Mesenteric fat pad (tissue), 1 donor: Measurements from ENCODE around the gene PCDHGB1. TPM values are rescaled to one million over a fixed set of nuclear protein-coding genes. Genes with fewer than 3 reads are reported as not detected.
"Not testable (repeated sequence)": the region's sequence is repeated elsewhere in the genome, so short reads cannot be mapped to it uniquely, and the experiment has no call there.

Source experiments
- DNase-seq: peaks from one replicate; pipeline ENCODE4 v3.0.0-alpha.2; 2020; ENCODE audit warnings: low spot score
- total RNA-seq: library from RNA; stranded (reverse); fragmentation: NEBNext Ultra II Directional; extraction: Animal tissue kit (Norgen Biotek cat#: 25700); gene quantifications from one replicate; pipeline ENCODE4 v1.2.1, GENCODE V29; 2021
- donor health status: DM: yes; HTN: yes; CAD: no.

Gene PCDHGB1
- total RNA-seq, 1 donor from 2014 or later = 1.3 TPM

DNA sequence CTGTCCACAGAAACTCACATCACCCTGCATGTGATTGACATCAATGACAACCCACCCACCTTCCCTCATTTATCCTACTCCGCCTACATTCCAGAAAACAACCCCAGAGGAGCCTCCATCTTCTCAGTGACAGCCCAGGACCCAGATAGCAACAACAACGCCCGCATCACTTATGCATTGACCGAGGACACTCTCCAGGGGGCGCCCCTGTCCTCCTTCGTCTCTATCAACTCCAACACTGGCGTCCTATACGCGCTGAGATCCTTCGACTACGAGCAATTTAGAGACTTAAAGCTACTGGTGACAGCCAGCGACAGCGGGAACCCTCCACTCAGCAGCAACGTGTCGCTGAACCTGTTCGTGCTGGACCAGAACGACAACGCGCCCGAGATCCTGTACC is 4.6 kb upstream of the PCDHGB1 start:
- no peak for DNase-seq

DNA sequence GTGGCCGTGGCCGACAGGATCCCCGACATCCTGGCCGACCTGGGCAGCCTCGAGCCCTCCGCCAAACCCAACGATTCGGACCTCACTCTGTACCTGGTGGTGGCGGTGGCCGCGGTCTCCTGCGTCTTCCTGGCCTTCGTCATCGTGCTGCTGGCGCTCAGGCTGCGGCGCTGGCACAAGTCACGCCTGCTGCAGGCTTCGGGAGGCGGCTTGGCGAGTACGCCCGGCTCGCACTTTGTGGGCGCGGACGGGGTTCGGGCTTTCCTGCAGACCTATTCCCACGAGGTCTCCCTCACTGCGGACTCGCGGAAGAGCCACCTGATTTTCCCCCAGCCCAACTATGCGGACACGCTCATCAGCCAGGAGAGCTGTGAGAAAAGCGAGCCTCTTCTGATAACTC is 3.9 kb upstream of the PCDHGB1 start:
- not testable (repeated sequence) for DNase-seq

DNA sequence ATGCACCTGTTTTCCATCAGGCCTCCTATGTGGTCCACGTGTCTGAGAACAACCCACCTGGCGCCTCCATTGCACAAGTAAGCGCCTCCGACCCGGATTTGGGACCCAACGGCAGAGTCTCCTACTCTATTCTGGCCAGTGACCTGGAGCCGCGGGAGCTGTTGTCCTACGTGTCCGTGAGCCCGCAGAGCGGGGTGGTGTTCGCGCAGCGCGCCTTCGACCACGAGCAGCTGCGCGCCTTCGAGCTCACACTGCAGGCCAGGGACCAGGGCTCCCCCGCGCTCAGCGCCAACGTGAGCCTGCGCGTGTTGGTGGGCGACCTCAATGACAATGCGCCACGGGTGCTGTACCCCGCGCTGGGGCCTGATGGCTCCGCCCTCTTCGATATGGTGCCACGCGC is 1.7 kb downstream of the PCDHGB1 start:
- DNase-seq = peak; percentile 74

DNA sequence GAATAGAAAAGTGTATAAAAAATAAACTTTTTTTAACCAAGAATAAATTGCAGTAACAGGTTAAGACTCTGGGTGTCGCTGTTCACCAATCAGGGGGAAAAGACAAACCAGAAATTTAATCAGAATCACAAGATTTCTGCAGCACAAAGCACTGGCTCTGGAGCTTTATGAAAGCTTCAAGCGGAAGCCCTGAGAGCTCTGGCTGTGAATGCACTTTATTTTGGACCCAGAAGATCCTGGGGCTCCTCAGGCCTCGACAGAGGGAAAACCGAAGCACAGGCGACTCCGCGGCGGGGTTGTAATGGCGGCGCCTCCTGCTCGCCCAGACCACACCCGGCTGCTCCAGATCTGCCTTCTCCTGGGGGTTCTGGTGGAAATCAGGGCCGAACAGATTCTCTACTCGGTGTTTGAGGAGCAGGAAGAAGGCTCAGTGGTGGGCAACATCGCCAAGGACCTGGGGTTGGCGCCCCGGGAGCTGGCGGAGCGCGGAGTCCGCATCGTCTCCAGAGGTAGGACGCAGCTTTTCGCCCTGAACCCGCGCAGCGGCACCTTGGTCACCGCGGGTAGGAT is 5.1 kb downstream of the PCDHGB1 start, which contains the start of gene PCDHGA4:
TSS of gene PCDHGA4 (plus strand) at position 122 of the 570 bp plus-strand sequence. CDS start at position 209, 87 bp downstream.
- peak; percentile 78 for DNase-seq

DNA sequence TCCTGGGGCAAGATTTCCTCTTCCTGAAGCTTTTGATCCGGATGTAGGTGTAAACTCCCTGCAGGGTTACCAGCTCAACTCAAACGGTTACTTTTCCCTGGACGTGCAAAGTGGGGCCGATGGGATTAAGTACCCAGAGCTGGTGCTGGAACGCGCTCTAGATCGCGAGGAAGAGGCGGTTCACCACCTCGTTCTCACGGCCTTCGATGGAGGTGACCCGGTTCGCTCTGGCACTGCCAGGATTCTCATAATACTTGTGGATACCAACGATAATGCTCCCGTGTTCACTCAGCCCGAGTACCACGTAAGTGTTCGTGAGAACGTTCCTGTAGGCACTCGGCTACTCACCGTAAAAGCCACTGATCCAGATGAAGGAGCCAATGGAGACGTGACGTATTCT is 5.7 kb downstream of the PCDHGB1 start:
- DNase-seq = peak; percentile 65

DNA sequence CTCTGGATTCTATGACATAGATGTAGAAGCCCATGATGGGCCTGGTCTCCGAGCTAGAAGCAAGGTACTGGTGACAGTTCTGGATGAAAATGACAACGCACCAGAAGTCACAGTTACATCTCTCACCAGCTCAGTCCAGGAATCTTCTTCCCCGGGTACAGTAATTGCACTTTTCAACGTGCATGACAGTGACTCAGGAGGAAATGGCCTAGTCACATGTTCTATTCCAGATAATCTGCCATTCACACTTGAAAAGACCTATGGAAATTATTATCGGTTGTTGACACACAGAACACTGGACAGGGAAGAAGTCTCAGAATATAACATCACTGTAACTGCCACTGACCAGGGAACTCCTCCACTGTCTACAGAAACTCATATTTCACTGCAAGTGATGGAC is 6.2 kb downstream of the PCDHGB1 start:
- DNase-seq = no peak

DNA sequence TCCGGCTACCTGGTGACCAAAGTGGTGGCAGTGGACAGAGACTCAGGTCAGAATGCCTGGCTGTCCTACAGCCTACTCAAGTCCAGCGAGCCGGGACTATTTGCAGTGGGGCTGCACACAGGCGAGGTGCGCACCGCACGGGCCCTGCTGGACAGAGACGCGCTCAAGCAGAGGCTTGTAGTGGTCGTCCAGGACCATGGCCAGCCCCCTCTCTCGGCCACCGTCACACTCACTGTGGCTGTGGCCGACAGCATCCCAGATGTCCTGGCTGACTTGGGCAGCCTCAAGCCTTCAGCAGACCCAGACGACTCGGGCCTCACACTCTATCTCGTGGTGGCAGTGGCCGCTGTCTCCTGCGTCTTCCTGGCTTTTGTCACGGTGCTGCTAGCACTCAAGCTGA is 7.1 kb downstream of the PCDHGB1 start:
- DNase-seq = peak; percentile 86

DNA sequence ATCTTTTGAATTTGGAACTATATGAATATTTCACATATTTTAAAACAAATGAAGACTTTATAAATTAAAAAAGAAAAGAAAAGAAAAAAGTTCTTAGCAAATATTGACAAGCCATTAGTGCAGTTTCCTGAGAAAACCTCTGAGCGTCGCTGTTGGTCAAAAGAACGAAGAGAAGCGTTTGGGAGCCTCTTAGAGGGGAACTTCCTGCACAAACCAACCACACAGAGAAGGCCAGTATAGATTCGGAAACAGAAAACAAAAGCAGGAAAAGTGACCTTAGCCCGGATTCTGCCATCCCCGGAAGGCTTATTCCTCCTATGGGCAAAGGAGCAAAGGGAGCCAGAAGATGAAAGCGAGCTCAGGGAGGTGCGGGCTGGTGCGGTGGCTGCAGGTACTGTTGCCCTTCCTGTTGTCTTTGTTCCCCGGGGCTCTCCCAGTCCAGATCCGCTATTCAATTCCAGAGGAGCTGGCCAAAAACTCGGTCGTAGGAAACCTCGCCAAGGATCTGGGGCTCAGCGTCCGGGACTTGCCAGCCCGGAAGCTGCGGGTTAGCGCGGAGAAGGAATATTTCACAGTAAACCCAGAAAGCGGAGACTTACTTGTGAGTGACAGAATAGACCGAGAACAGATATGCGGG is 10.0 kb downstream of the PCDHGB1 start, which contains the start of gene PCDHGB2:
TSS of gene PCDHGB2 (plus strand) at position 205 of the 637 bp plus-strand sequence. CDS start at position 347, 142 bp downstream.
- DNase-seq = peak; percentile 79

DNA sequence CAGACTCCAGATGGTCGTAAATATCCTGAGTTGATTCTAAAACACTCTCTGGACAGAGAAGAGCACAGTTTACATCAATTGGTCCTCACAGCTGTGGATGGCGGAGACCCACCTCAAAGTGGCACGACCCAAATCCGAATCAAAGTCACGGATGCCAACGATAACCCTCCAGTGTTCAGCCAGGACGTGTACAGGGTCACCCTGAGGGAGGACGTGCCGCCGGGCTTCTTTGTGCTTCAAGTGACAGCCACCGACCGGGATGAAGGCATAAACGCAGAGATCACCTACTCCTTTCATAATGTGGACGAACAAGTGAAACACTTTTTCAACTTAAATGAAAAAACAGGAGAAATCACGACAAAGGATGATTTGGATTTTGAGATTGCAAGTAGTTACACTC is 10.8 kb downstream of the PCDHGB1 start:
- peak; percentile 74 for DNase-seq

DNA sequence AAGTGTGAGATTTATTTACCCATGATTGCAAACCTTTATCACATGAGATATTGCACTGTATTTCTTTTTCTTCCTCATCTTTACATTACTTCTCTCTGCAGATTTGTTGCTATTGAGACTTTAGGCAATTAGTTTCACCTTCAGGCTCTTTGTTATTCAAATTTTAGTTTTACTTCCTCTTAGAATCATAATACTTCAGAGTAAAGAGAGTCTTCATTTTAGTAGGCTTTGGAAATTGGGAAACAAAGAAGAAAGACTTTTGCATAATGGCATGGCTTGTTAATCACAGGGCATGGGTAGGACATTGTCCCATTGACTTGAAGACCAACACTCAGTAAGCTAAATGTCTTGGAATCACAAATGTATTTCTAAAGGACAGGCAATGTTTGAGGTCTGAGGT is 12.8 kb downstream of the PCDHGB1 start:
- DNase-seq = no peak

DNA sequence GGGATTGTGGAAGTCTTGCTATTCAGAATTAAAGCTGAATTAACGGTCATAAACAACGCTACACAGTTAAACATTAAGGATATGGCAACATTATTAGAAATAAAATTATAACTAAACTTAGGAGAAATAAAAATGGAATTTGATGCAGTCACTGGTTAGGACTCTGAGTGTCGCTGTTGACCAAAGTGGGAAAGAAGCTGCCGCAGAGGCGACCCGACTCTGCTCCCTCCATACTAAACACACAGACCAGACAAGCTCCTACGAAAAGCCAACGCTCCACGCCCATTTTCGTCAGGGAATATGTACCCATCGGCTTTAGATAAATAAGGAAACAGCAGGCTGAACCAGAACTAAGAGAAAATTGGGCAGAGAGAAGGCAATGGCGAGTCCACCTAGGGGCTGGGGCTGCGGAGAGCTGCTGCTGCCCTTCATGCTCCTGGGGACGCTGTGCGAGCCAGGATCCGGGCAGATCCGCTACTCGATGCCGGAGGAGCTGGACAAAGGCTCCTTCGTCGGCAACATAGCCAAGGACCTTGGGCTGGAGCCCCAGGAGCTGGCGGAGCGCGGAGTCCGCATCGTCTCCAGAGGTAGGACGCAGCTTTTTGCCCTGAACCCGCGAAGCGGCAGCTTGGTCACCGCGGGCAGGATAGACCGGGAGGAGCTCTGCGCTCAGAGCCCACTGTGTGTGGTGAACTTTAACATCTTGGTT is 14.2 kb downstream of the PCDHGB1 start, which contains the start of gene PCDHGA5:
TSS of gene PCDHGA5 (plus strand) at position 211 of the 709 bp plus-strand sequence. CDS start at position 380, 169 bp downstream.
- peak; percentile 84 for DNase-seq

DNA sequence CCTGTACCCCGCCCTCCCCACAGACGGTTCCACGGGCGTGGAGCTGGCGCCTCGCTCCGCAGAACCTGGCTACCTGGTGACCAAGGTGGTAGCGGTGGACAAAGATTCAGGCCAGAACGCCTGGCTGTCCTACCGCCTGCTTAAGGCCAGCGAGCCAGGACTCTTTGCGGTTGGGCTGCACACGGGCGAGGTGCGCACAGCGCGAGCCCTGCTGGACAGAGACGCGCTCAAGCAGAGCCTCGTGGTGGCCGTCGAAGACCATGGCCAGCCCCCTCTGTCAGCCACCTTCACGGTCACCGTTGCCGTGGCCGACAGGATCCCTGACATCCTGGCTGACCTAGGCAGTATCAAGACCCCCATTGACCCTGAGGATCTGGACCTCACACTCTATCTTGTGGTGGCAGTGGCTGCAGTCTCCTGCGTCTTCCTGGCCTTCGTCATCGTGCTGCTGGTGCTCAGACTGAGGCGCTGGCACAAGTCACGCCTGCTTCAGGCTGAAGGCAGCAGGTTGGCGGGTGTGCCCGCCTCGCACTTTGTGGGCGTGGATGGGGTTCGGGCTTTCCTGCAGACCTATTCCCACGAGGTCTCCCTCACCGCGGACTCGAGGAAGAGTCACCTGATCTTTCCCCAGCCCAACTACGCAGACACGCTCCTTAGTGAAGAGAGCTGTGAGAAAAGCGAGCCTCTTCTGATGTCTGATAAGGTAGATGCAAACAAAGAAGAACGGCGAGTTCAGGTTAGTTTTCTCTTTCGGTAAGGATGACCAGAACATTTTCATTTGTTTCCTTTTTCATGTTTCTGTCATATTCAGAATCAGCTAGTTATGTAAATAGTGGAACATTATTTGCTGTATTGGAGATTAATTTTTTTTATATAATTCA is 16.4 kb downstream of the PCDHGB1 start:
- DNase-seq = peak; percentile 62

DNA sequence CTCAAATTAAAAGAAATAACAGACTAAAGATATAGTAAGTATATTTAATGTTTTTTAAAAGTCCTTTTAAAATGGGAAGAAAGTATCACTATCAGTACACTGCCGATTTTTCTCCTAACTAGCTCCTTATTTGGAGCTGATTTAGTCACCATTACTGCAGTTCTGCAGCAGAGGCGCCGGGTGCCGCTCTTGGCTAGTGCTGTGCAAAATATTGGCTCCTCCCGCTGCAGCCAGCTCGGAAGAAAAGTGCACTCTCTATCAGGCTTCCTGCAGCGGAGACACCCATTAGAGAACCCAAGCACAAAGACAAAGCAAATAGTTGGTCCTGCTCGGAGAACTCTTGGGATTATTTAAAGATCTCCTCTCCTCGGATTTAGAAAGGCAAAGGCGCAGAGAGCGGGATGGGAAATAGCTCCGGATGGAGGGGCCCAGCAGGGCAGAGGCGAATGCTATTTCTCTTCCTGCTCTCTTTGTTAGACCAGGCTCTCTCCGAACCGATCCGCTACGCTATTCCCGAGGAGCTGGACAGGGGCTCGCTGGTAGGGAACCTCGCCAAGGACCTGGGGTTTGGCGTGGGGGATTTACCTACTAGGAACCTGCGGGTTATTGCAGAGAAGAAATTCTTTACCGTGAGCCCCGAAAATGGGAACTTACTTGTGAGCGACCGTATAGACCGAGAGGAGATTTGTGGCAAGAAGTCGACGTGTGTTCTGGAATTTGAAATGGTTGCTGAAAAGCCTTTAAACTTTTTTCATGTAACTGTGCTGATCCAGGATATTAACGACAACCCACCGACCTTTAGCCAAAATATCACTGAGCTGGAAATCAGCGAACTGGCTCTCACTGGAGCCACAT is 20.3 kb downstream of the PCDHGB1 start, which contains the start of gene PCDHGB3:
TSS of gene PCDHGB3 (plus strand) at position 249 of the 855 bp plus-strand sequence. CDS start at position 402, 153 bp downstream.
- peak; percentile 67 for DNase-seq

DNA sequence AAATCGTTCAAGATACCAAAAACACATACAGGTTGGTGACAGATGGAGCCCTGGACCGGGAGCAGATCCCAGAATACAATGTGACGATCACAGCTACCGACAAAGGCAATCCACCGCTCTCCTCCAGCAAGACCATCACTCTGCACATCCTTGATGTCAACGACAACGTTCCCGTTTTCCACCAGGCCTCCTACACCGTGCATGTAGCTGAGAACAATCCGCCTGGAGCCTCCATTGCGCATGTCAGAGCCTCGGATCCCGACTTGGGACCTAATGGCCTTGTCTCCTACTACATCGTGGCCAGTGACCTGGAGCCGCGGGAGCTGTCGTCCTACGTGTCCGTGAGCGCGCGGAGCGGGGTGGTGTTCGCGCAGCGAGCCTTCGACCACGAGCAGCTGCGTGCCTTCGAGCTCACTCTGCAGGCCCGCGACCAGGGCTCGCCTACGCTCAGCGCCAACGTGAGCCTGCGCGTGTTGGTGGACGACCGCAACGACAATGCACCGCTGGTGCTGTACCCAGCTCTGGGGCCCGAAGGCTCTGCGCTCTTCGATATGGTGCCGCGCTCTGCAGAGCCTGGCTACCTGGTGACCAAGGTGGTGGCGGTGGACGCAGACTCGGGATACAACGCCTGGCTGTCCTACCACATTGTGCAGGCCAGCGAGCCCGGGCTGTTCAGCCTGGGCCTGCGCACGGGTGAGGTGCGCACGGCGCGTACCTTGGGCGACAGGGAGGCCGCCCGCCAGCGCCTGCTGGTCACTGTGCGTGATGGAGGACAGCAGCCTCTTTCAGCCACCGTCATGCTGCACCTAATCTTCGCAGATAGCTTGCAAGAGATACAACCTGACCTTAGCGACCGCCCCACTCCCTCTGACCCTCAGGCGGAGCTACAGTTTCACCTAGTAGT is 21.9 kb downstream of the PCDHGB1 start:
- no peak for DNase-seq

DNA sequence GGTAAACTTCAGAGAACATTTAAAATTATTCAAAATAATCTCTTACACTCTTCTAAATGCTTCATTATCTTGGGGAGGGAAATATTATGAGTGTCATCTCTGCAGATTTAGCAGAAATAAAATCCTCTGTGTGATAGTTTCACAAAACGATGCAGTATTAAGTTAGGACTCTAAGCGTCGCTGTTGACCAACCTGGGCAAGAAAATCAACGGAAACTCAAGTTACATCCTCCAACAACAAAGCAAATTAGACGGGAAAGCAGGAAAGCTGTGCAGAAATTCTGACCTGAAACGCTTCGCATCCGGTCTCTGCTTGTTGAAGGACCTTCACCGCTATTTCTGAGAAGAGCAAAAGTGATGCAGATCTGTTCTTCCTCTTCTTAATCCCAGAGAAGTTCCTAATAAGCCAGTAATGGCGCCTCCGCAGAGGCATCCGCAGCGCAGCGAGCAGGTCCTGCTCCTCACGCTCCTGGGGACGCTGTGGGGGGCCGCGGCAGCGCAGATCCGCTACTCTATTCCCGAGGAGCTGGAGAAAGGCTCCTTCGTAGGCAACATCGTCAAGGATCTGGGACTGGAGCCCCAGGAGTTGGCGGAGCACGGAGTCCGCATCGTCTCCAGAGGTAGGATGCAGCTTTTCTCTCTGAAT is 23.9 kb downstream of the PCDHGB1 start, which contains the start of gene PCDHGA6:
TSS of gene PCDHGA6 (plus strand) at position 219 of the 645 bp plus-strand sequence. CDS start at position 412, 193 bp downstream.
- peak; percentile 67 for DNase-seq

DNA sequence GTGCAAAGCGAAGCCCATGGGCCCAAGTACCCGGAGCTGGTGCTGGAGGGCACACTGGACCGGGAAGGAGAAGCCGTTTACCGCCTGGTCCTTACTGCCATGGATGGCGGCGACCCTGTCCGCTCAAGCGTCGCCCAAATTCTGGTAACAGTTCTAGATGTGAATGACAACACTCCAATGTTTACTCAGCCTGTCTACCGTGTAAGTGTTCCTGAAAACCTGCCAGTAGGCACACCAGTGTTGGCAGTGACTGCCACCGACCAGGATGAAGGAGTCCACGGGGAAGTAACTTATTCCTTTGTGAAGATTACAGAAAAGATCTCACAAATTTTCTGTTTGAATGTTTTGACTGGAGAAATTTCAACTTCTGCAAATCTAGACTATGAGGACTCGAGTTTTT is 24.7 kb downstream of the PCDHGB1 start:
- DNase-seq = no peak

DNA sequence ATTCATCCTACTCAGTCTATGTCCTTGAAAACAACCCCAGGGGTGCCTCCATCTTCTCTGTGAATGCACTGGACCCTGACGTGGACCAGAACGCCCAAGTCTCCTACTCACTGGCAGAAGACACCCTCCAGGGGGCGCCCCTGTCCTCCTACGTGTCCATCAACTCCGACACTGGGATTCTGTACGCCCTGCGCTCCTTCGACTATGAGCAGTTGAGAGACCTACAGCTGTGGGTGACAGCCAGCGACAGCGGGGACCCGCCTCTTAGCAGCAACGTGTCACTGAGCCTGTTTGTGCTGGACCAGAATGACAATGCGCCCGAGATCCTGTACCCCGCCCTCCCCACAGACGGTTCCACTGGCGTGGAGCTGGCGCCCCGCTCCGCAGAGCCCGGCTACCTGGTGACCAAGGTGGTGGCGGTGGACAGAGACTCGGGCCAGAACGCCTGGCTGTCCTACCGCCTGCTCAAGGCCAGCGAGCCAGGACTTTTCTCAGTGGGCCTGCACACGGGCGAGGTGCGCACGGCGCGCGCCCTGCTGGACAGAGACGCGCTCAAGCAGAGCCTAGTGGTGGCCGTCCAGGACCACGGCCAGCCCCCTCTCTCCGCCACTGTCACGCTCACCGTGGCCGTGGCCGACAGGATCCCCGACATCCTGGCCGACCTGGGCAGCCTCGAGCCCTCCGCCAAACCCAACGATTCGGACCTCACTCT is 25.7 kb downstream of the PCDHGB1 start:
- peak; percentile 72 for DNase-seq
